CD14-positive monocyte (primary cell): ENCODE measurements around the gene DNA2. TPM values are rescaled to one million over a fixed set of nuclear protein-coding genes. Genes with fewer than 3 reads are reported as not detected.

Experiments
- DNase-seq, 3 donors: peaks; one replicate each; pipeline ENCODE4 v3.0.0-alpha.2; 2011 to 2022
- H2AFZ ChIP-seq: 2 replicates; pipeline ENCODE4 v1.6.0; 2012; ENCODE audit warnings: mild to moderate bottlenecking, low read depth, low read length, inconsistent platforms; ENCODE audit not compliant: insufficient read depth, poor library complexity, severe bottlenecking
- H3K27ac ChIP-seq, 2 donors: 1 replicate in 1 of 2; 2 replicates in 1 of 2; pipeline ENCODE4 v1.5.1; 2012 to 2013; ENCODE audit warnings: low read length in 2 of 2, control low read depth in 1 of 2, inconsistent platforms in 1 of 2, low read depth in 1 of 2, mild to moderate bottlenecking in 1 of 2
- H3K27me3 ChIP-seq, 2 donors: one replicate each; pipeline versions ENCODE4 v1.6.0 to v1.6.1; 2011 to 2013; ENCODE audit warnings: low read length in 2 of 2; ENCODE audit not compliant: control insufficient read depth in 2 of 2, insufficient read depth in 2 of 2
- H3K36me3 ChIP-seq, 2 donors: replicated peaks in 1 of 2; 1 replicate in 1 of 2; 2 replicates in 1 of 2; pipeline versions ENCODE4 v1.5.1 to v1.6.1; 2012 to 2013; ENCODE audit warnings: low read length in 2 of 2, control low read depth in 1 of 2, inconsistent platforms in 1 of 2, mild to moderate bottlenecking in 1 of 2; ENCODE audit not compliant: insufficient read depth in 2 of 2, control insufficient read depth in 1 of 2
- H3K4me1 ChIP-seq, 2 donors: 1 replicate in 1 of 2; 2 replicates in 1 of 2; pipeline versions ENCODE4 v1.5.1 to v1.6.1; 2012 to 2013; ENCODE audit warnings: low read length in 2 of 2, control low read depth in 1 of 2, inconsistent platforms in 1 of 2, mild to moderate bottlenecking in 1 of 2, moderate library complexity in 1 of 2; ENCODE audit not compliant: insufficient read depth in 2 of 2, control insufficient read depth in 1 of 2
- H3K4me2 ChIP-seq: replicated peaks from 2 replicates; pipeline ENCODE3; 2012; ENCODE audit warnings: low read length, moderate library complexity, mild to moderate bottlenecking; ENCODE audit not compliant: poor library complexity, severe bottlenecking; ENCODE audit errors: extremely low read depth
- H3K4me3 ChIP-seq, 3 experiments: fragments of 200-600 bp in 1 of 3; sonication (generic) in 1 of 3; replicated peaks in 1 of 3; 1 replicate in 2 of 3; 2 replicates in 1 of 3; pipeline ENCODE4 v1.5.1; 2011 to 2013; ENCODE audit warnings: low read length in 3 of 3, mild to moderate bottlenecking in 3 of 3, control low read depth in 2 of 3, low read depth in 2 of 3, inconsistent platforms in 1 of 3, moderate library complexity in 1 of 3
- H3K79me2 ChIP-seq: 2 replicates; pipeline ENCODE4 v1.6.0; 2012; ENCODE audit warnings: mild to moderate bottlenecking, control low read depth, inconsistent platforms, low read length, moderate library complexity; ENCODE audit not compliant: insufficient read depth
- H3K9ac ChIP-seq: 2 replicates; pipeline ENCODE4 v1.6.0; 2017; ENCODE audit warnings: low read length, mild to moderate bottlenecking; ENCODE audit not compliant: insufficient read depth, poor library complexity, severe bottlenecking
- H3K9me3 ChIP-seq, 2 donors: replicated peaks in 1 of 2; 1 replicate in 1 of 2; 2 replicates in 1 of 2; pipeline versions ENCODE4 v1.5.1 to v1.6.1; 2012 to 2013; ENCODE audit warnings: low read length in 2 of 2, control low read depth in 1 of 2; ENCODE audit not compliant: control insufficient read depth in 1 of 2, insufficient read depth in 1 of 2
- H4K20me1 ChIP-seq: 2 replicates; pipeline ENCODE4 v1.6.0; 2012; ENCODE audit warnings: mild to moderate bottlenecking, low read length, control low read depth, moderate library complexity; ENCODE audit not compliant: insufficient read depth
- H3K27ac Mint-ChIP-seq, 7 donors: one replicate each; pipeline ENCODE4 v1.8.0; 2020; ENCODE audit warnings: mild to moderate bottlenecking in 7 of 7, mixed read lengths in 7 of 7, moderate library complexity in 6 of 7, inconsistent platforms in 2 of 7
- H3K27me3 Mint-ChIP-seq, 3 donors: one replicate each; pipeline ENCODE4 v1.8.0; 2021 to 2022; ENCODE audit warnings: low read depth in 3 of 3, mild to moderate bottlenecking in 3 of 3, mixed read lengths in 3 of 3, moderate library complexity in 3 of 3, inconsistent platforms in 1 of 3
- H3K36me3 Mint-ChIP-seq, 2 donors: one replicate each; pipeline ENCODE4 v1.8.0; 2020; ENCODE audit warnings: mixed read lengths in 2 of 2, inconsistent platforms in 1 of 2, mild to moderate bottlenecking in 1 of 2
- H3K4me1 Mint-ChIP-seq: one replicate; pipeline ENCODE4 v1.8.0; 2020; ENCODE audit warnings: mild to moderate bottlenecking, mixed read lengths
- H3K4me3 Mint-ChIP-seq, 2 donors: one replicate each; pipeline ENCODE4 v1.8.0; 2020; ENCODE audit warnings: mild to moderate bottlenecking in 2 of 2, mixed read lengths in 2 of 2, moderate library complexity in 1 of 2
- H3K9me3 Mint-ChIP-seq, 7 donors: one replicate each; pipeline ENCODE4 v1.8.0; 2020 to 2022; ENCODE audit warnings: mixed read lengths in 7 of 7, mild to moderate bottlenecking in 6 of 7, moderate library complexity in 6 of 7, inconsistent platforms in 2 of 7
- CTCF ChIP-seq: fragments of 200-600 bp; IDR thresholded peaks from one replicate; pipeline ENCODE4 v1.8.0; 2022; ENCODE audit warnings: antibody characterized with exemption, mild to moderate bottlenecking
- WGBS: methylation state at CpG from one replicate; pipeline ENCODE4 v1.1.5; 2013; ENCODE audit warnings: missing lambda C conversion rate; ENCODE audit not compliant: insufficient coverage; 5-methylcytosine and 5-hydroxymethylcytosine counted together
- intact Hi-C, 2 donors: fragments of 100-400 bp; cut with micrococcal nuclease; formaldehyde crosslinking; loops; one replicate each; pipeline versions ENCODE4 v1.15.0 to v1.15.1; 2023
- polyA plus RNA-seq, 3 donors: library from polyadenylated mRNA; depleted of rRNA in 1 of 3; unstranded in 2 of 3; stranded (reverse) in 1 of 3; fragments of 300-500 nt in 2 of 3; fragments of >200 nt in 1 of 3; fragmentation: Illumina TruSeq in 2 of 3; gene quantifications; 1 replicate in 2 of 3; 2 replicates in 1 of 3; pipeline ENCODE4 v1.2.3, GENCODE V29; 2012 to 2021

DNA2 gene
- polyA plus RNA-seq, 3 donors: 0.08 to 0.99 (median 0.18) TPM

GRCh38 chr10:68474021-68474420, 2.2 kb upstream of the DNA2 start:
- Histone ChIP-seq H3K4me1 (peaks cover 13 to 27% of the 10 kb centered on the region in 2 donors), H3K9me3 (no peaks in the 10 kb centered on the region), H3K27me3 (no peaks in the 10 kb centered on the region), H2AFZ (no peak overlapping the region), H3K4me3 (no peak overlapping the region), H3K27ac (no peak overlapping the region), H3K36me3 (no peaks in the 10 kb centered on the region), H3K79me2 (peaks cover 24% of the 10 kb centered on the region), H3K4me2 (no peak overlapping the region), H4K20me1 (no peaks in the 10 kb centered on the region), H3K9ac (no peak overlapping the region)
- no peak overlapping the region for H3K4me3 Mint-ChIP-seq
- peaks cover 0 to 3% (median 1%) of the 10 kb centered on the region in 3 donors for H3K27me3 Mint-ChIP-seq
- no peaks in the 10 kb centered on the region for H3K9me3 Mint-ChIP-seq
- intact Hi-C loops: no loop called here
- H3K36me3 Mint-ChIP-seq: peaks cover 3 to 6% of the 10 kb centered on the region in 2 donors
- 83% methylated on average over 1 of the region's 3 CpGs for WGBS
- no peak for TF ChIP-seq CTCF
- no peak for DNase-seq
- H3K4me1 Mint-ChIP-seq: peaks cover 26% of the 10 kb centered on the region
- H3K27ac Mint-ChIP-seq: peak overlapping the region in 2 of 7 donors; percentile 3 to 4

GRCh38 chr10:68471063-68471585, 649 bp downstream of the DNA2 start:
- 6% methylated on average over 4 of the region's 14 CpGs for whole genome bisulfite sequencing
- Mint-ChIP-seq H3K9me3 (no peaks in the 10 kb centered on the region), H3K4me1 (peaks cover 26% of the 10 kb centered on the region), H3K4me3 (peak overlapping the region; percentile 99 to 100), H3K27ac (peak overlapping the region in 1 of 7 donors; percentile 81), H3K36me3 (peaks cover 6 to 13% of the 10 kb centered on the region in 2 donors), H3K27me3 (peaks cover 0 to 3% (median 1%) of the 10 kb centered on the region in 3 donors)
- H3K9me3 ChIP-seq: no peaks in the 10 kb centered on the region
- peak overlapping the region; percentile 65 for H3K9ac ChIP-seq
- H3K36me3 ChIP-seq: peaks cover 0 to 4% of the 10 kb centered on the region in 2 donors
- H2AFZ ChIP-seq: peak overlapping the region; percentile 90
- H3K27ac ChIP-seq: peak overlapping the region in 1 of 2 donors; percentile 46
- intact Hi-C loops: no loop called here
- H4K20me1 ChIP-seq: no peaks in the 10 kb centered on the region
- peaks cover 32% of the 10 kb centered on the region for H3K79me2 ChIP-seq
- peak overlapping the region; percentile 85 for H3K4me2 ChIP-seq
- H3K4me3 ChIP-seq: peak overlapping the region; percentile 72 to 88 (median 80)
- peaks cover 13 to 27% of the 10 kb centered on the region in 2 donors for H3K4me1 ChIP-seq
- TF ChIP-seq CTCF: no peak
- H3K27me3 ChIP-seq: no peaks in the 10 kb centered on the region
- no peak for DNase-seq
